HCT116 (cell line): Measurements from ENCODE around the gene SIN3A. TPM values are rescaled to one million over a fixed set of nuclear protein-coding genes. Genes with fewer than 3 reads are reported as not detected.

Experiments
- ATAC-seq: fragments of 200-7000 bp; cut with Tn5 transposase; 2 replicates; pipeline ENCODE4 v1.9.1; 2020; ENCODE audit warnings: mild to moderate bottlenecking, moderate library complexity
- BruUV-seq: library from RNA; stranded (reverse); fragments of 400-500 nt; replicated peaks from 2 replicates; lab custom pipeline; 2021; lab: Mats Ljungman, UMichigan
- CTCF ChIA-PET: fragments of 300-600 bp; sonication (Branson Sonifier 250); formaldehyde crosslinking; loops from one replicate; lab custom pipeline; 2021; ENCODE audit warnings: antibody characterized with exemption; lab: Charles Lee
- POLR2A ChIA-PET: fragments of 300-600, 350-600 bp; sonication (Branson Sonifier 250); formaldehyde crosslinking; loops from one replicate; lab custom pipeline; 2021; ENCODE audit warnings: antibody characterized with exemption; lab: Charles Lee
- RAD21 ChIA-PET, 2 experiments: fragments of 300-600 bp; sonication (Branson Sonifier 250); formaldehyde crosslinking; loops; one replicate each; lab custom pipeline; 2023; ENCODE audit warnings: low total read pairs in 2 of 2; ENCODE audit not compliant: uncharacterized antibody in 2 of 2, unreplicated experiment in 2 of 2, low non-redundant PET in 1 of 2; lab: Charles Lee
- DNase-seq: peaks from one replicate; pipeline ENCODE4 v3.0.0-alpha.2; 2010; ENCODE audit warnings: low read depth, low spot score
- H2AFZ ChIP-seq: fragments of 200-600 bp; shearing (Covaris generic), sonication (generic); 2 replicates; pipeline ENCODE4 v1.6.1; 2017; ENCODE audit warnings: low read depth, mixed run types, mixed read lengths, antibody characterized with exemption, low read length; ENCODE audit not compliant: poor library complexity, severe bottlenecking
- H3K27ac ChIP-seq: 2 replicates; pipeline ENCODE4 v1.5.1; 2012; ENCODE audit warnings: low read depth, low read length
- H3K27me3 ChIP-seq: fragments of 200-600 bp; sonication (generic); 2 replicates; pipeline ENCODE4 v1.6.1; 2016; ENCODE audit warnings: mixed run types, low read length, mixed read lengths; ENCODE audit not compliant: insufficient read depth
- H3K36me3 ChIP-seq, 2 experiments: fragments of 200-500 bp in 1 of 2; fragments of 200-600 bp in 1 of 2; sonication (Bioruptor generic) in 1 of 2; sonication (generic) in 1 of 2; 2 replicates each; pipeline versions ENCODE4 v1.5.1 to v1.6.1; 2014 to 2016; ENCODE audit warnings: low read length in 2 of 2, inconsistent platforms in 1 of 2, mixed read lengths in 1 of 2, mixed run types in 1 of 2; ENCODE audit not compliant: insufficient read depth in 2 of 2, control insufficient read depth in 1 of 2
- H3K4me1 ChIP-seq, 2 experiments: fragments of 200-600 bp in 1 of 2; sonication (generic) in 1 of 2; 2 replicates each; pipeline versions ENCODE4 v1.5.1 to v1.6.1; 2012 to 2017; ENCODE audit warnings: low read length in 2 of 2, inconsistent platforms in 1 of 2, mild to moderate bottlenecking in 1 of 2, mixed read lengths in 1 of 2, mixed run types in 1 of 2, moderate library complexity in 1 of 2; ENCODE audit not compliant: insufficient read depth in 2 of 2, control insufficient read depth in 1 of 2
- H3K4me2 ChIP-seq: fragments of 200-600 bp; sonication (generic); 2 replicates; pipeline ENCODE4 v1.6.1; 2017; ENCODE audit warnings: mixed run types, low read length, mixed read lengths
- H3K4me3 ChIP-seq, 2 experiments: fragments of 200-600 bp in 1 of 2; sonication (generic) in 1 of 2; replicated peaks in 1 of 2; 2 replicates each; pipeline ENCODE4 v1.5.1; 2011 to 2016; ENCODE audit warnings: low read length in 2 of 2, control low read depth in 1 of 2, low read depth in 1 of 2, mild to moderate bottlenecking in 1 of 2, mixed read lengths in 1 of 2, mixed run types in 1 of 2
- H3K79me2 ChIP-seq: fragments of 200-600 bp; sonication (generic); 2 replicates; pipeline ENCODE4 v1.6.1; 2017; ENCODE audit warnings: mild to moderate bottlenecking, mixed run types, low read length, moderate library complexity, mixed read lengths; ENCODE audit not compliant: insufficient read depth
- H3K9ac ChIP-seq: fragments of 200-600 bp; sonication (generic); 2 replicates; pipeline ENCODE4 v1.6.1; 2016; ENCODE audit warnings: low read length, mixed read lengths
- H3K9me2 ChIP-seq: fragments of 200-600 bp; sonication (generic), shearing (Covaris generic); 2 replicates; pipeline ENCODE4 v1.6.1; 2017; ENCODE audit warnings: mixed run types, mild to moderate bottlenecking, moderate library complexity; ENCODE audit not compliant: insufficient read depth
- H3K9me3 ChIP-seq, 2 experiments: fragments of 200-500 bp in 1 of 2; fragments of 200-600 bp in 1 of 2; sonication (Bioruptor generic) in 1 of 2; sonication (generic) in 1 of 2; 2 replicates each; pipeline ENCODE4 v1.6.1; 2014 to 2017; ENCODE audit warnings: low read length in 2 of 2, mixed read lengths in 2 of 2, inconsistent platforms in 1 of 2, low read depth in 1 of 2, mild to moderate bottlenecking in 1 of 2, mixed run types in 1 of 2, moderate library complexity in 1 of 2; ENCODE audit not compliant: control insufficient read depth in 1 of 2, insufficient read depth in 1 of 2
- H4K20me1 ChIP-seq: fragments of 200-600 bp; sonication (generic), shearing (Covaris generic); 2 replicates; pipeline ENCODE4 v1.6.1; 2017; ENCODE audit warnings: mixed run types, mild to moderate bottlenecking, moderate library complexity; ENCODE audit not compliant: insufficient read depth
- CEBPB ChIP-seq: IDR thresholded peaks from 2 replicates; pipeline ENCODE4 v1.6.1; 2012; ENCODE audit warnings: low read depth
- FOSL1 ChIP-seq: IDR thresholded peaks from 2 replicates; pipeline ENCODE4 v1.6.1; 2012; ENCODE audit warnings: low read depth
- JUND ChIP-seq: IDR thresholded peaks from 2 replicates; pipeline ENCODE4 v1.6.1; 2012
- POLR2A ChIP-seq: IDR thresholded peaks from 2 replicates; pipeline ENCODE4 v1.7.0; 2011; ENCODE audit warnings: borderline replicate concordance; ENCODE audit not compliant: insufficient read depth, insufficient read length; ENCODE audit errors: extremely low read depth
- POLR2AphosphoS5 ChIP-seq: IDR thresholded peaks from 2 replicates; pipeline ENCODE4 v1.6.1; 2011; ENCODE audit warnings: mild to moderate bottlenecking, low read depth, low read length, moderate library complexity
- RAD21 ChIP-seq: IDR thresholded peaks from 2 replicates; pipeline ENCODE4 v1.6.1; 2012; ENCODE audit warnings: low read depth, mild to moderate bottlenecking
- SIN3A ChIP-seq: IDR thresholded peaks from 2 replicates; pipeline ENCODE4 v1.6.1; 2012; ENCODE audit warnings: low read depth
- SRF ChIP-seq: IDR thresholded peaks from 2 replicates; pipeline ENCODE4 v1.6.1; 2012; ENCODE audit warnings: low read depth
- intact Hi-C: fragments of 100-400 bp; cut with micrococcal nuclease; formaldehyde crosslinking; loops from 2 replicates; pipeline ENCODE4 v1.10.0; 2022
- total RNA-seq: library from RNA; stranded (reverse); gene quantifications from one replicate; pipeline ENCODE4 v1.2.1, GENCODE V29; 2021; ENCODE audit not compliant: unreplicated experiment
- TF ChIP-seq, protein P1 (sequence below): IDR thresholded peaks from 2 replicates; pipeline ENCODE4 v1.6.1; 2012; ENCODE audit warnings: low read depth
- TF ChIP-seq, protein P2 (sequence below), 3 experiments: fragments of 200-600 bp in 1 of 3; sonication (generic) in 1 of 3; IDR thresholded peaks in 2 of 3; conservative IDR thresholded peaks in 1 of 3; 2 replicates each; pipeline ENCODE4 v1.5.1; 2012 to 2017; ENCODE audit warnings: low read depth in 2 of 3, low read length in 2 of 3, antibody characterized with exemption in 1 of 3, borderline replicate concordance in 1 of 3, control low read depth in 1 of 3, mild to moderate bottlenecking in 1 of 3, mixed read lengths in 1 of 3, mixed run types in 1 of 3, moderate library complexity in 1 of 3; ENCODE audit not compliant: insufficient read depth in 1 of 3

SIN3A gene
- total RNA-seq, 1 experiment from 2014 or later: 70.1 TPM

DNA sequence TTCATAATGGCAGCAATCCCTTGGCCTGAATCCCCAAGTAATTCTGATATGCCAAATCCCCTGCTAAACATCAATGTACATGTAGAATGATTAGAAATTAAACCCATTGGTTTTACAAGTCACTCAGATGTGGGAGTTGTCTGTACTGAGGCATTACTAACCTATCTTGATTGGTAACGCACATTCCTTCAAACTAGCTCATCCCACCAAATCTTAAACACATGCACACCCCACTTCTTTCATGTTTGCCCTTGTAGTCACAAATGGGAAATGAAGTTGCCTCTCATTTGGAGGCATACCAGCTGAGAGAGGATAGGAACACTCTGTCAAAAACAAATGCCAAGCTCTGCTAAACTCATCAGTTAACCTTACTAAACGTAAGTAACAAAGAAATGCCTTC, 54.0 kb downstream of the SIN3A start:
- Histone ChIP-seq H3K27ac (no peak overlapping the region), H3K9me2 (no peaks in the 10 kb centered on the region), H3K79me2 (peaks cover 14% of the 10 kb centered on the region; the same call in 1 of the 2 replicates), H4K20me1 (peaks cover 3% of the 10 kb centered on the region; the same call in 1 of the 2 replicates), H2AFZ (no peak overlapping the region), H3K36me3 (peaks cover 61% of the 10 kb centered on the region in 2 experiments), H3K9ac (no peak overlapping the region), H3K4me1 (no peaks in the 10 kb centered on the region), H3K4me2 (no peak overlapping the region), H3K4me3 (no peak overlapping the region), H3K27me3 (no peaks in the 10 kb centered on the region), H3K9me3 (no peaks in the 10 kb centered on the region)
- intact Hi-C loops: no loop called here
- ATAC-seq: no peak
- ChIA-PET RAD21 (no interaction called here), CTCF (no interaction called here), POLR2A (no interaction called here)
- TF ChIP-seq, protein P1, sequence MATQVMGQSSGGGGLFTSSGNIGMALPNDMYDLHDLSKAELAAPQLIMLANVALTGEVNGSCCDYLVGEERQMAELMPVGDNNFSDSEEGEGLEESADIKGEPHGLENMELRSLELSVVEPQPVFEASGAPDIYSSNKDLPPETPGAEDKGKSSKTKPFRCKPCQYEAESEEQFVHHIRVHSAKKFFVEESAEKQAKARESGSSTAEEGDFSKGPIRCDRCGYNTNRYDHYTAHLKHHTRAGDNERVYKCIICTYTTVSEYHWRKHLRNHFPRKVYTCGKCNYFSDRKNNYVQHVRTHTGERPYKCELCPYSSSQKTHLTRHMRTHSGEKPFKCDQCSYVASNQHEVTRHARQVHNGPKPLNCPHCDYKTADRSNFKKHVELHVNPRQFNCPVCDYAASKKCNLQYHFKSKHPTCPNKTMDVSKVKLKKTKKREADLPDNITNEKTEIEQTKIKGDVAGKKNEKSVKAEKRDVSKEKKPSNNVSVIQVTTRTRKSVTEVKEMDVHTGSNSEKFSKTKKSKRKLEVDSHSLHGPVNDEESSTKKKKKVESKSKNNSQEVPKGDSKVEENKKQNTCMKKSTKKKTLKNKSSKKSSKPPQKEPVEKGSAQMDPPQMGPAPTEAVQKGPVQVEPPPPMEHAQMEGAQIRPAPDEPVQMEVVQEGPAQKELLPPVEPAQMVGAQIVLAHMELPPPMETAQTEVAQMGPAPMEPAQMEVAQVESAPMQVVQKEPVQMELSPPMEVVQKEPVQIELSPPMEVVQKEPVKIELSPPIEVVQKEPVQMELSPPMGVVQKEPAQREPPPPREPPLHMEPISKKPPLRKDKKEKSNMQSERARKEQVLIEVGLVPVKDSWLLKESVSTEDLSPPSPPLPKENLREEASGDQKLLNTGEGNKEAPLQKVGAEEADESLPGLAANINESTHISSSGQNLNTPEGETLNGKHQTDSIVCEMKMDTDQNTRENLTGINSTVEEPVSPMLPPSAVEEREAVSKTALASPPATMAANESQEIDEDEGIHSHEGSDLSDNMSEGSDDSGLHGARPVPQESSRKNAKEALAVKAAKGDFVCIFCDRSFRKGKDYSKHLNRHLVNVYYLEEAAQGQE: no peak
- no peak for TF ChIP-seq CEBPB
- no peak for TF ChIP-seq POLR2A
- TF ChIP-seq JUND: no peak
- TF ChIP-seq FOSL1: no peak
- TF ChIP-seq SRF: no peak
- TF ChIP-seq, protein P2, sequence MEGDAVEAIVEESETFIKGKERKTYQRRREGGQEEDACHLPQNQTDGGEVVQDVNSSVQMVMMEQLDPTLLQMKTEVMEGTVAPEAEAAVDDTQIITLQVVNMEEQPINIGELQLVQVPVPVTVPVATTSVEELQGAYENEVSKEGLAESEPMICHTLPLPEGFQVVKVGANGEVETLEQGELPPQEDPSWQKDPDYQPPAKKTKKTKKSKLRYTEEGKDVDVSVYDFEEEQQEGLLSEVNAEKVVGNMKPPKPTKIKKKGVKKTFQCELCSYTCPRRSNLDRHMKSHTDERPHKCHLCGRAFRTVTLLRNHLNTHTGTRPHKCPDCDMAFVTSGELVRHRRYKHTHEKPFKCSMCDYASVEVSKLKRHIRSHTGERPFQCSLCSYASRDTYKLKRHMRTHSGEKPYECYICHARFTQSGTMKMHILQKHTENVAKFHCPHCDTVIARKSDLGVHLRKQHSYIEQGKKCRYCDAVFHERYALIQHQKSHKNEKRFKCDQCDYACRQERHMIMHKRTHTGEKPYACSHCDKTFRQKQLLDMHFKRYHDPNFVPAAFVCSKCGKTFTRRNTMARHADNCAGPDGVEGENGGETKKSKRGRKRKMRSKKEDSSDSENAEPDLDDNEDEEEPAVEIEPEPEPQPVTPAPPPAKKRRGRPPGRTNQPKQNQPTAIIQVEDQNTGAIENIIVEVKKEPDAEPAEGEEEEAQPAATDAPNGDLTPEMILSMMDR (IDR thresholded peaks at IDR 0.05 in 2 of 3, conservative IDR thresholded peaks at IDR 0.05 in 1 of 3; ENCODE audit: borderline replicate concordance in 1 of 3, insufficient read depth in 1 of 3, low read depth in 2 of 3, low read length in 2 of 3): no peak
- TF ChIP-seq SIN3A: no peak
- no peak for TF ChIP-seq RAD21
- no peak for TF ChIP-seq POLR2AphosphoS5
- BruUV-seq: no TSS peak
- no peak for DNase-seq
